HG02798 (cell line): ENCODE data around the gene SLC44A4.
"Not testable (repeated sequence)": the region's sequence is repeated elsewhere in the genome, so short reads cannot be mapped to it uniquely, and the experiment has no call there.

Source experiments
- ATAC-seq: cut with Tn5 transposase; IDR thresholded peaks from one replicate; pipeline ENCODE4 v1.9.1; 2021; ENCODE audit warnings: mild to moderate bottlenecking; ENCODE audit not compliant: unreplicated experiment, poor library complexity

SLC44A4 gene

GRCh38 chr6:31882344-31882743 lies 3.5 kb upstream of the SLC44A4 start:
- no peak for ATAC-seq

GRCh38 chr6:31881136-31881859 lies 2.5 kb upstream of the SLC44A4 start:
- ATAC-seq, result no peak

GRCh38 chr6:31880616-31881015 lies 1.8 kb upstream of the SLC44A4 start:
- ATAC-seq, result no peak

DNA sequence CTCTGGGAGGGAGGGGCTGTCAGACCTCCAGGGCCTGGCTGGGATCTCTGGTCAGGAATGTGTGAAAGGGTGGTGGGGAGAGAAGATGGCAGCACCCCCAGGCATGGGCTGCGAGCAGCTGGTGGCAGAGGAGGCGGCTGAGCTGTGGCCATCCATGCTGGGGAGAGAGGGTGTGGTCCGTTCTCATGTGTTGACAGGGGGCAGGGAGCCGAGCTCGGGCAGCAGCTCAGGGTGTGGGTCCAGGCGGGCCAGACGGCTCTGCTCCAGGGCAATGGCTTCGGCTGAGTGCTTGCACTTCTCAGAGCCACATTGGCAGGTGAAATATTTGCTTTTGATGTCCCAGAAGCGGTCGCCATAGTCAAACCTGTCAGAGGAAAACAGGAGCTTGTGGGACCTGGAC lies 1.1 kb upstream of the SLC44A4 start:
- no peak for ATAC-seq

GRCh38 chr6:31879143-31879542 lies 346 bp upstream of the SLC44A4 start:
- ATAC-seq, result no peak

- ATAC-seq, result no peak
Measured at GRCh38 chr6:31878222-31878621, 575 bp downstream of the SLC44A4 start.

DNA sequence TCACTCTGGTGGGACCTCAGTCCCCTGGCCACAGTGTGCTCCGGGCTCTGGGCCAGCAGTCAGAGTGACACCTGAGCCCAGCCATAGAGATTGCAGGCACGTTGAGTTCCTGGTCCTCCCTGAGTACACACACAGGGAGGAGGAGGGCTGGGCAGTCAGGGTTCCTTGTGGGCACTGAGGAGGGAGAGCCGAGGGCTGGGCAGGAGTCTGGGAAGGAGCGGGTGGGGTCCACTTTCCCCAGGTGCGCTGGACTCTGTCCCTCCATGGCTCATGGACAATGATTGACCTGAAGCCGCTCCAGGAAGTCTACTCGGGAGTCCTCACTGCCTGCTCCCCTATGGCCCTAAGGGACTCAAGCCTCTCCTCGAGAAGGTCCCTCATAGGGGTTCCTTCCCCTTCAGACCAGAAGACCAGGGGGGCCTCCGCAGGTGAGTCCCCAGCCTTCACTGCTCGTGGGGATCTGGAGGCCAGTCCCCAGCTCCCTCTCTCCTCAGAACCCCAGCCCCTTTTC lies 1.1 kb downstream of the SLC44A4 start:
- ATAC-seq, result no peak

DNA sequence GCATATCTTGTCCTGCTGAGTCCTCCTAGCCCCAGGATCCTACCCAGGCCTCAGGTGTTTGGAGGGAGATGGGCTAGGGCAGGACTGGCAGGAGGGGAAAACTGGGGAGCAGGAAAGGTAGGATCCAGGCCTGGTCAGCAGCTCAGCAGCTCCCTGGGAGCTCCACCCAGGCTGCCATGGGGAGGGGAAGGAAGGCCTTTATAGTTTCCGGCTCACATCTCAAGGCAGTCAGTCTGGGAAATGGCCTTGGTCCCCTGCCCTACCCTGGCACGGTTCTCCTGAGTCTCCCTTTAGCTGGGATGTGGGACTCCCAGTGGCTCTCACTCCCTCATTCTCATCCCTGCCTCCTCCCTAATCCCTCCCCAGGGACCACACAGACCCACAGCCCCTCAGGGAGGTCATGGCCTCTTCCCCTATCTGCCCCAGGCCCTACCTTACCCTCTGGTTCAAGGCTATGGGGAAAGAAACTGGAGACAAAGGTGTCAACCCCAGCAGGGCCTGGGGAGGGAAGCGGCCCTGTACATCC lies 1.6 kb downstream of the SLC44A4 start:
- no peak for ATAC-seq

- no peak for ATAC-seq
Measured at GRCh38 chr6:31876357-31876756, 2.4 kb downstream of the SLC44A4 start.

DNA sequence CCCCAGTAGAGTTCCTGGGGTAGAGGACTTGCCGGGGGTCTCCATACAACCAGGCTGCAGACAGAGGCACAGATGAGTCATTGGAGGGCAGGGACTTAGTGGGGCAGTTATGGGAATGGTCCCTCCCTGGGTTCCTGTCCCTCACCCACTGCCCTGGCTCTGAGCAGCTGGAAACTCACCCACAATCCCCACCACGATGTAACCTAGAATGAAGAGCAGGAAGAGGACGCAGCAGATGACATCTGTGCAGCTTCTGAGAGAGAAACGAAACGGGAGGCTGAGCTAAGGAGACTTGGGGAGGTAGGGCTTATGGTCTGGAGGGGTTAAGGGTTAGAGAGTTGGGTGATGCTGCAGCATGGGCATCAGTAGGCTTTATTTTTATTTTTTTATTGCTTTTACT lies 2.9 kb downstream of the SLC44A4 start:
- no peak for ATAC-seq

- no peak for ATAC-seq
Measured at GRCh38 chr6:31874836-31875572, 3.8 kb downstream of the SLC44A4 start.

DNA sequence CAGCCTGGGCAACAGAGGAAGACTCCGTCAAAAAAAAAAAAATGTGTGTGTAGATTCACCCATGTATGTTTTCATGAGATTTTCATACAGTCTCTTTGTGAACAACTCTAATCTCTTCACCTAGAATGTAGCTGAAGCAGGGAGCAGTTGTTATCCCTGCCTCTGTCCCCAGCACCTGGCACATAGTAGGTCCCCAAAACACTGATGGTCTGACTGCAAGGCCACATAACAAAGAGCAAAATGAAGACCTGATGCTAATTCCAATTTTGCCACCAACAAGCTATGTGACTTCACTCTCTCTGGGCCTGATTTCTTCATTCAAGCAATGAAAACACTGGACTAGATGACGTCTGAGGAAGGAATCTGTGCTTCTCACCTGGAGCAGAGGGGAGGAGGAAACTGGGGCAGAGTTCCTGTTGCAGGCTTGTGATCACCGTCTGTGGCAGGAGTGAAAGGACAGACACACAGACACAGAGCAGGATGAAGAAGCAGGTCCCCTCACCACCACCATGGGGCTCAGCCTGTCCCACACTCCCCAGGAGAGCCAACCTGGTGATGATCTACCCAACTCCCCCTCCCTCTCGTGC lies 4.6 kb downstream of the SLC44A4 start:
- no peak for ATAC-seq

DNA sequence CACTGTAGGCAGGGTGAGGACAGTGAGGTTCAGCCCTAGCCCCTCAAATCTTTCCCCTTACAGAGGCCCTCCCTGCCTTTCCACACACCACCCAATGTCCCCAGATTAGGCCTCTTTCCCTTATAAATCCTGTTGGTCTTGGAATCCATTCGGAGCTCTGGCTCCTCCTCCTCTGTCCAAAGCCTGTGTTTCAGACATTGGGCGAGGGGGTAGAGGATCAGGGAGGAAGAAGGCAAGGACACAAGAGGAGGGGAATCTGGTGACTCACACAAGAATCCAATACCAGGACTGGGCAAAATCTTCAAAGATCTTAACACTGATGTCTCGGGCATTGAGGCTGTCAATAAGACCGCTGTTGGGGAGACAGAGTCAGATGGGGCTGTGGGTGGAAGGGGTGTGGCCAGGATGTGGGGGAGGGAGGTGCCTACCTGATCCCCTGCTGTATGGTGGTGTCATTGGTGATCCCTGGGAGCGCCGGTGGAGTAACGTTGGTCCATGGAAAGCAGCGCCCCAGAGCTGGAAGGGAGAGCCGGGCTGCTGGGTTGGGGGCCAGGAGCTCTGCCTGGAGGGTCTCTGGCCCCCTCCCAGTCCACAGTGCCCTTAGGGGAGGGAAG lies 7.6 kb downstream of the SLC44A4 start:
- no peak for ATAC-seq

GRCh38 chr6:31870385-31870921 lies 8.3 kb downstream of the SLC44A4 start:
- no peak for ATAC-seq

DNA sequence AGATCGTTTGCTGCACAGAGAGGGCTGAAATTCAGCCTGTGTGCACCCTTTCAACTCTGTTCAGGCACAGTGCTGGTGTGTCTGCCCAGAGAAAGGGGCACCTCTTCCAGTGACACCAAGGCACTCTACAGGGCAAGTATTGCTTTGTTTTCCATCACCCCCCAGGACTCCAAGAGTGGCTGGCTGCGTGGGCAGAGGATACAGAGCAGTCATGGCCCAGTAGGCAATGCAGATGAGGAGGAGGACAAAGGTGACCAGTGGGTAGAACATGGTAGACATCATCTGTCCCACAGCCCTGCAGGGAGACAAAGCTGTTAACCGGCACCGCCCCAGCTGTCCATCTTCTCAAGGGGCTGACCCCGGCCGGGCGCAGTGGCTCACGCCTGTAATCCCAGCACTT lies 9.5 kb downstream of the SLC44A4 start:
- no peak for ATAC-seq

DNA sequence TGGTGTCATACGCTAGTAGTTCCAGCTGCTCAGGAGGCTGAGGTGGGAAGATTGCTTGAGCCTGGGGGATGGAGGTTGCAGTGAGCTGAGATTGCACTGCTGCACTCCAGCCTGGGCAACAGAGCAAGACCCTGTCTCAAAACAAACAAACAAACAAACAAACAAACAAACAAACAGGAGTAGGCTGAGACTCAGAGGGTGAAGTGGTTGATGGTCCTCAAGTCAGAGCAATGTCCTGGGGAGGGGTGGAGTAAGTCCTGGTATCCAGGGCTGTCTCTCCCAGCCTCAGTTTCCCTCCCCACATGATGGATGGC lies 10.2 kb downstream of the SLC44A4 start:
- not testable (repeated sequence) for ATAC-seq

DNA sequence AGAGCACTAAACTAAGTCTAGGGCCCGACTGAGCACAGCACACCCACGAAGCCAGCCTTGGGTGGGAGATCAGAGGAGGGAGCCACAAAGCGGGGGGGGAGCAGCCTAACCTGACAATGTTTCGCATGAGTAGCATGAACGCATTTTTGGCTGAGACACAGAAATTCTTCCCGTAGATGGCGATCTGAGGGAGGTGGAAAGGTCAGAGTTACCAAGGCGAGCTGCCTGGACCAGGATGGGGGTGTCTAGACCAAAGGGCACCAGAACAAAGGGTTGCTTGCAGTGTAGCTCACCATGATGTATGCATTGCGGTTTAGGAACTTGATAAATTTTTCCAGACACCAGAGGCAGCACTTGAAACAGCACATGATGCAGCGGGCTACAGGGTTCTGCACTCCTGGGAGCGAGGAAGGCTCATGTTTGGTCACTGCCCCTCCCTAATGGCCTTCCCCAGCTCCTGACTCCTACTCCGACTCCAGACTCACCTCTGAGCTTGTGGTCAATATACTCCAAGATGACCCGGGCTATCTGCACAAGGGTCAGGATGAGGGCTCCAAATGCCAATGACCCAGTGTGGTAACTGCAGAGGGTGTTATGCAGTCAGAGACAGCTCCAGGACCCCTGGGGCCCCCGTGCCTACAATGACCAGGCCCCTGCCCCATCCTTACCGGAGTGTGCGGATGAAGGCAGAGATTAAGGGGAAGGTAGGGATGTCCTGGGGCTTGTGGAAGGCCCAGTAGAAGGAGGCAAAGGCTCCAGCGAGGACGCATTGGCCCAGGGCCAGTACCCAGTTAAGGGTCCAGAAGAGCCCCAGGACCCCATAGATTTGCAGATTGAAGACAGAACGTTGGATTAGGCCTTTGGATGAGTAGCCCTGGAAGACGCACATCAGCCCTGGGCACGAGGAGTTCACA lies 13.3 kb downstream of the SLC44A4 start:
- no peak for ATAC-seq

- ATAC-seq, result no peak
Measured at GRCh38 chr6:31864818-31865204, 14.0 kb downstream of the SLC44A4 start.

- ATAC-seq, result not testable (repeated sequence)
Measured at GRCh38 chr6:31864123-31864562, 14.7 kb downstream of the SLC44A4 start.
